NCI-H2196 (cell line): Measurements from ENCODE around the gene NWD2.
"Not testable (repeated sequence)": the region's sequence is repeated elsewhere in the genome, so short reads cannot be mapped to it uniquely, and the experiment has no call there.

Experiments used
- DNase-seq: peaks from one replicate; lab custom pipeline; 2025; ENCODE audit not compliant: unreplicated experiment; lab: John Stamatoyannopoulos, UW

NWD2 gene

DNA sequence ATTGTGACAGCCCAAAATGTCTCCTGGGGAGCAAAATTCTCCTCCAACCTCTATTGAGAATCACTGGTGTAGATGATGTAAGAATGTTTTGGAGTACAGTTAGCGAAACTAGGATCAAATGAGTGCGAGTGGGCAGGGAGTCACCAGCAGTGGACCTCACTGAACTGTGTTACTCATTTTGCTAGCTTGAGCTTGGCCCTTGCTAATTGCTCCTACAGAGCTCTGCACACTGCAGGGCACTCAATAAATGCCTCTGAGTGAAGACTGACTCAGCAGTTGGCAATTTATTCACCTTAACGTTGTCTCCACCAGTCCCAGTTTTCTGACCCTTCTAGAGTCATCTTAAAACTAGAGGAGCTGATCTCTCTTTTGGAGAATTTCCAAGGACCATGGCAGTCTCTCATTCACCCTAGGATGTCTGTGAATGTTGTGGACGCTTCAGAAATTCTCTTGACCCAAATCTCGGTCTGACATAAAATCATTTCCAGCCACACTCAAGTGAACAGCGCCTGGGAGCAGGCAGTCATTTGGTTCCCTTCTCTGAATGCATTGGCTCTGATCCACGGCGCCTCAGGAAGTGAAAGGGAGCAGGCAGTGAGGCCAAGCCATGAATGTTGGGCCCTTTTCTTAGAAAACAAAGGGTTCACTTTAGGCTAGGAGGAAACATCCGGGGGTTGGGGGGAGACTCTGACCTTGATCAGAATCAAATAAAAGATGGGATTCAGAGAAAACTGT lies 148.1 kb downstream of the NWD2 start:
- no peak for DNase-seq

- no peak for DNase-seq
These were observed 148.8 kb downstream of the NWD2 start for GRCh38 chr4:37393321-37393720.

DNA sequence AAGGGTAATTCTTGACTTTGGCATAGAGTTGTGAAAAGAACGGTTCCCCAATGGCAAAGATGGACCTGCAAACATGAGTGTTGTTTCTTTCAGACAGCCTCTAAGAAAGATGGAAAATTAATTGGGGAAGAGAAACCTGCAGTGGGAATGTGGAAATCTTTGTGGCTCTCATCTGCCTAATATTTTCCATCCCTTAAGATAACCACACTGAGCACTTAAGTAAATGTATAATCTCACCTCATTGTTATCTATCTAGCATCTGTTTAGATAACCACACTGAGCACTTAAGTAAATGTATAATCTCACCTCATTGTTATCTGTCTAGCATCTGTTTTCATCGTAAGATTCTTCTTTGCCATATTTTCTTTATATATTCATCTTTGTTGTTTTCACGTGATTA lies 149.3 kb downstream of the NWD2 start:
- DNase-seq = no peak

DNA sequence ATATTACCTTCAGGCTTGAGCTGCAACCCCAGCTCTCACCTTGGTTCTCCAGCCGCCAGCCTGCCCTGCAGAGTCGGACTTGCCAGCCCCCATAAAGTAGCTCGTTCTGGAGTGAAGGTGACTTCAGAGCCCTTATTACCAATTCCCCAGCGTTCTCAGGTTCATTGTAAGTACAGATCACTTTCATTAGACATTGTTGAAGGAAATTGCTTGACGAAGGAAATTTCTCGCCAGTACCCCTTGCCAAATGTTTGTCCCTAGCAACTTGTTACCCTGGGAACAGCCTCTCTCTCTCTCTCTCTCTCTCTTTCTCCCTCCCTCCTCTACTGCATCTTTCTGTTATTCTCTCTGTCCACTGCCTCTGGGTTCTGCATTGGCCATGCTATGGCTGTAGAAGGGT lies 153.0 kb downstream of the NWD2 start:
- no peak for DNase-seq

- DNase-seq = no peak
These were observed 155.8 kb downstream of the NWD2 start for GRCh38 chr4:37400241-37400881.

- not testable (repeated sequence) for DNase-seq
These were observed 163.6 kb downstream of the NWD2 start for GRCh38 chr4:37407938-37408826.

- DNase-seq = not testable (repeated sequence)
These were observed 169.1 kb downstream of the NWD2 start for GRCh38 chr4:37413612-37414011.

DNA sequence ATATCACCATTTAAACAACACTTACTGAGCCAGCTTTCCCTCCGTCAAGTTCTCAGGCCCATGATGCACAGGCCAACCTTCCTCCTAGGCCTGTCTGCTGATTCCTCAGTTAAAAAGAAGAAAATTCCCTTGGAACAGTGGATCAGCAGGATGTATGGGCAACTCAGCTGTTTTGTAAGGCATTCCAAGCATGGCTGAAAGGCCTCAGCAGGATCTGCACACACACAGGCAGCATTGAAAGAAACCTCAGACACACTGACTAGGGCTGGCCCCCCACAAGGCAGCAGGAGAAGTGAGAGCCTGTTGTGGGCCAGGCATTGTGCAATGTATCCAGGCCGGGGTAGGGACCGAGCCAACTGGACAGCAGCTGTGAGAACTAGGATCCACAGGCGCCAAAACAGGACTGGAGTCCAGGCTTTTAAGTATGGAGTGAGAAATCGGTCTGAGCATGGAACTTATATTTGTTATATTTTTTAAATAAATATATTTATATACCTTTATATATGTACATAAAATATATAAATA lies 171.4 kb downstream of the NWD2 start:
- no peak for DNase-seq

GRCh38 chr4:37421614-37422013 lies 177.1 kb downstream of the NWD2 start:
- no peak for DNase-seq

DNA sequence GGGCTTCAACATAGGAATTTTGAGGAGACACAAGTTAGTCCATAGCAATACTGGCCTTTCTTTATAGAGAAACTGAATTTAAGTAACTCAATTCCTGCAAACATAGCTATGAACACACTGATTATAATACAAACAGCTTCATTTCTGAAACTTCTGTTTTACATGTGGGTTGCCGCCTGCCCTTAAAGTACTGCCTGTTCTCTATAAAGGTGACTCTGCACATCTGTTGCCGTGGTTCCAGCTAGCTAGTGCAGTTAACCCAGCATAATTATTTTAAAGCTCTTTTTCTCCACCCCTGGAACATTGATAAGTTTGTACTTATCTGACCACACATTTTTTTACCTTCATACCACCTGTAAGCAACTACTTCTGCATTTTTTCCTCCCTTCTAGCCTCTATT lies 177.6 kb downstream of the NWD2 start:
- DNase-seq = no peak

- no peak for DNase-seq
These were observed 178.1 kb downstream of the NWD2 start for GRCh38 chr4:37422638-37423037.

- no peak for DNase-seq
These were observed 178.8 kb downstream of the NWD2 start for GRCh38 chr4:37423310-37423709.

DNA sequence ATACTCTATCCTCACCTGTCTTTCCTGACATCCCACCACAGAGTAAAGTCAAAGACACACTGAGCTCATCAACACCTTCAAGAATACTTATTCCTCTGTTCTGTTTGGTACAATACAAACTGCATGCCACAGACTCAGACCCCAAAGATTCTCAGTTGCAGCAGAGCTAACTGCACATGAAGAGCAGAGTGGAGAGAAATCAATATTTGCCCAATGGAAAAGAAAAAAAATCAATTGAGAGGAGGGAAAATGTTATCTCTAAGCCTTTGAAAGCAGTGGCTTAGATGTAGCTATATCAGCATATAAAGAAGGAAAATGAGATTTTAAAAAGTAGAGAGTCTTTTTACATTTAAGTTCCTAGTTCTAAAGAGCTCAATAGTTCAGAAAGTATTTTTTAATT lies 180.2 kb downstream of the NWD2 start:
- no peak for DNase-seq

- no peak for DNase-seq
These were observed 181.3 kb downstream of the NWD2 start for GRCh38 chr4:37425857-37426256.

GRCh38 chr4:37427193-37427592 lies 182.7 kb downstream of the NWD2 start:
- no peak for DNase-seq

DNA sequence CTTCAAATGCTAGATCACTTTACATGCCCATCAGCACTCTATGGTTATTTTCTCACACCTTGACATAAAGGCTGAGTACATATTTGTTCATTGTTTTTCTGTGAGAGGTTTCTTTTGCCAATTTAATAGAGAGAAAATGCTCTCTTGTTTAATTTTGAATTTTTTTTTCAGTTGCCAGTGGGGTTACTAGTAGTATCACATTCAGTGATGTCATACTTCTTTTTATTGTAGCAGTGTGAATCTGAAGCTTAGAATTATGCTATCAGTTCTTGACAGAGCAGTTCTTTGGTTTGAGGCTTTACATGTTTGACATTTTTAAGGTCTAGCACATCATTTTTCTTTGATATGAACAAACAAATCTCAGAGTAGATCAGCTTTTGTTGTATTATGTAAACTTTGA lies 185.4 kb downstream of the NWD2 start:
- DNase-seq = no peak

- no peak for DNase-seq
These were observed 186.3 kb downstream of the NWD2 start for GRCh38 chr4:37430718-37431416.

- no peak for DNase-seq
These were observed 186.8 kb downstream of the NWD2 start for GRCh38 chr4:37431417-37431743.

- DNase-seq = no peak
These were observed 189.9 kb downstream of the NWD2 start for GRCh38 chr4:37434469-37434868.

DNA sequence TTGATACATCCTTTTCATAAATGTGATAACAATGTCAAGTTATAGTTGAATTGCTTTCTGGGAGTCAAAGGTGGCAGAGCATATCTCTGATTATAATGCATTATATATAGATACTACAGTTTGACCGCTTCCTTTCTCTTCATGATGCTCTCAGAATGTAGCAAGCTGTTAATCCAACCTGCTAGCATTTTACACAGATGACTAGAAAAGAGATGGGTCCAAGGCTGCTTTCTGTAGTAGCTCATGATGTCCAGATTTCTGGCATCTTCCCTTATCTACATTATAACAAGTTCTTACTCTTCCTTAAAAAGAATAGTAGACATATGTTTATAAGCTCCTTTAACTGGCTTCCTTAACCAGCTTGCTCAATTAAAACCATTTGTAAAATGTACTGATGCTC lies 192.0 kb downstream of the NWD2 start:
- no peak for DNase-seq

- DNase-seq = no peak
These were observed 192.6 kb downstream of the NWD2 start for GRCh38 chr4:37437163-37437562.
